Measurements from ENCODE around the gene CERCAM.
A peak's percentile ranks its signal among the peaks of the same experiment; 100 is the strongest.
"Not testable (repeated sequence)": the region's sequence is repeated elsewhere in the genome, so short reads cannot be mapped to it uniquely, and the experiment has no call there.

Gene CERCAM

DNA sequence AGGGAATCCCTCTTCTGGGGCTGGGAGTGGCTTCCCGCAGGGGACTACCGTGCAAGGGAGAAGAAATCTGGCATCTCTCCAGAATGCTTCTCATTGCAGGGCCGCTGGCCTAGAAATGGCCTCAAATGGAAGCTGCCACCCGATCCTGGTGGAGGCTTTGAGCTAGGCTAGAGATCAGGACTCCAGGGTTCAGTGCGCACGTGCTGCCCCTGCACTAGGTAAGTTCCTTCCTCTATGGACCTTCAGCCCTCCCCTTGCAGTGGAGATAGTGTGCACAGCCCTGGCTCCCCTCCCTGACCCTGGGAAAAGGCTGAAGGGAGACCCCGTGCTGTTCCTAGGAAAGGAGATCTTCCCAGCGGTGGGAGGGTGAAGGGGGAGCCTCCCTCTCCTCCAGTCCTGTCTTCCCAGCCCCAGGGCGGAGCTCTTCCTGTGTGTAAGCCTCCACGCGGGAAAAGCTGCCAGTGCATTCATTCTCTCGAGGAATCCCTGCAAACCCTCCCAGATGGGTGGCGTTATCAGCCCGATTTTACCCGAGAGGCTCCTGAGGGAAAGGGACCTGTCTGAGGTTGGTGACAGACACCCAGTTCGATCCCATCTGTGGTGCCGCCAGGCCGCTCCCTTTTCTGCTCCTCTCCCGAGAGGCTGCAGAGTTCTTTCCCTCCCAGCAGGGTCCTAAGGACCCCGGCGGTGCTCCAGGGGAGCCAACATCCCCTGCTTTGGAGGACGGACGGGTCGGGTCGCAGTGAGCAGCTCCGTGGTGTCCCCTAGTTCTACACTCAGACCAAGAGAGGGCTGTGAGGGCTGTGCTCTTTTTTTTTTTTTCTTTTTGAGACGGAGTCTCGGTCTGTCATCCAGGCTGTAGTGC, 1.4 kb upstream of the CERCAM start:
- no peak for DNase-seq

- DNase-seq, result peak; percentile 86
Measured at GRCh38 chr9:128420060-128420650, 502 bp upstream of the CERCAM start.

GRCh38 chr9:128421482-128421996, 882 bp downstream of the CERCAM start:
- peak; percentile 64 for DNase-seq

GRCh38 chr9:128422022-128422782, 1.5 kb downstream of the CERCAM start:
- not testable (repeated sequence) for DNase-seq

- DNase-seq, result no peak
Measured at GRCh38 chr9:128422783-128423150, 2.1 kb downstream of the CERCAM start.

DNA sequence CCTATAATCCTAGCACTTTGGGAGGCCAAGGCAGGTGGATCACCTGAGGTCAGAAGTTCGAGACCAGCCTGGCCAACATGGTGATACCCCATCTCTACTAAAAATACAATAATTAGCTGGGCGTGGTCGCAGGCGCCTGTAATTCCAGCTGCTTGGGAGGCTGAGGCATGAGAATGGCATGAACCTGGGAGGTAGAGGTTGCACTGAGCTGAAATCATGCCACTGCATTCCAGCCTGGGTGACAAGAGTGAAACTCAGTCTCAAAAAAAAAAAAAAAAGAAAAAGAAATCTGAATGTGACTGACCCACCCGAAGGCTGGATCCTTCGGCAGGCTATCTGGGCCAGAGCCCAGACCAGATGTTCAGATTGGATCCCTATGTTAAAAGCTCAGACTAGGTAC, 2.7 kb downstream of the CERCAM start:
- not testable (repeated sequence) for DNase-seq

- DNase-seq, result no peak
Measured at GRCh38 chr9:128424268-128424780, 3.7 kb downstream of the CERCAM start.

DNA sequence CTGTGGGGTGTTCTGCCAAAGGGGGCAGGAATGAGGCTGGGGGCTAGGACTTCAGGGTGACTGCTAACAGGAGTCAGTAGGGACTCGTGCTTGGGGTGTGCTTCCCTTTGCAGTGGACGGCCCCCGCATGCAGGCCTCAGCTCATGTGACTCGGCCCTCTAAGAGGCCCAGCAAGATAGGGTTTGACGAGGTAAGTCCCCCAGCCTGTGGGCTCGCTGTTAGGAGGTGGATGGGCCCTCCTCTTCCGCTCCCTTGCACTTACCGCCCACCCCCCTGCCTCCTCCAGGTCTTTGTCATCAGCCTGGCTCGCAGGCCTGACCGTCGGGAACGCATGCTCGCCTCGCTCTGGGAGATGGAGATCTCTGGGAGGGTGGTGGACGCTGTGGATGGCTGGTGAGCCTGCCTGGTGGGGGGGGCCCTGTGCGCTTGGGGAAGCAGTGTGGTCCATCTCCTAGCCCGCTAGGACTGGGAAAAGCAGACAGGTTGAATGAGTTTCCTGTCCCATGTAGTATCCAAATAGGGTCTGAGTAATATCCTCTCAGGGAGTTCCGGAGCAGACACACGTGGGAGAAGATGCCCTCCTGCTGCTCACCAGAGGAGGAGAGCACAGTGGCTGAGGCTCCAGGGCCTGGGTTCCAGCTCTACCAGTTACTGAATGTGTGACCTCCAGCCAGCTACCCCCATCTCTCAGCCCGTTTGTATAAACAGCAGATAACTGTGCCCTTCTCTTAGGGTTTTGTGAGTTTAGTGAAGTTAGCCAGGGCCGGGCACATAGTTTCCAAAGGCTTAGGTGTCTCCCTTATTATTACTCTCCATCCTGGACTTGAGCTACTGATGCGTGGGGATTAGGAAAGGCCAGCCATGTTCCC, 8.2 kb downstream of the CERCAM start:
- DNase-seq, result no peak

DNA sequence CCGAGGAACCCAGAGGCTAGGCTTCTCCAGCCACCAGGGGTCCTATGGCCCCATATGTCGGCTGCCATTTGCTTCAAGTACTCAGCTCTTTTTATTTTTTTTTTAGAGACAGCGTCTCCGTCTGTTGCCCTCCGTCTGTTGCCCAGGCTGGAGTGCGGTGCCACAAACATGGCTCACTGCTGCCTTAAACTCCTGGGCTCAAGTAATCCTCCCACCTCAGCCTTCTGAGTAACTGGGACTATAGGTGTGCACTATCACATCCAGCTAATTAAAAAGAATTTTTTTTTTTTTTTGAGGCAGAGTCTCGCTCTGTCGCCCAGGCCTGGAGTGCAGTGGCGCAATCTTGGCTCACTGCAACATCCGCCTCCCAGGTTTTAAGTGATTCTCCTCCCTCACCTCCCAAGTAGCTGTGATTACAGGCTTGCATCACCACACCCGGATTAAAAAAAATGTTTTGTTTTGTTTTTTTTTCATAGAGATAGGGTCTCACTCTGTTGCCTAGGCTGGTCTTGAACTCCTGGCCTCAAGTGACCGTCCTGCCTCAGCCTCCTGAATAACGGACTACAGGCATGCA, 8.9 kb downstream of the CERCAM start:
- no peak for DNase-seq

GRCh38 chr9:128431207-128431606, 10.6 kb downstream of the CERCAM start:
- DNase-seq, result no peak

DNA sequence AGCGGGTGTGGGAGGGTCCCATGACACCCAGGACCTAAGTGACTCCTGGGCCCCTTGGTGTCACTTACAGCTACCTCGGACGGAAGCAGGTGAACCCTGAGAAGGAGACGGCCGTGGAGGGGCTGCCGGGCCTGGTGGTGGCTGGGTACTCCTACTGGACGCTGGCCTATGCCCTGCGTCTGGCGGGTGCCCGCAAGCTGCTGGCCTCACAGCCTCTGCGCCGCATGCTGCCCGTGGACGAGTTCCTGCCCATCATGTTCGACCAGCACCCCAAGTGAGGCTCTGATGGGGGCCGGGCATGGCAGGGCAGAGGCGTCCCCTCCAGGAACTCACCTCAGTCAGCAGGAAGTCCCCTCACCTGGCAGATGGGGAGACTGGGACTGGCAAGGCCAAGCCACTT, 13.7 kb downstream of the CERCAM start:
- no peak for DNase-seq

GRCh38 chr9:128435611-128436010, 15.0 kb downstream of the CERCAM start:
- DNase-seq, result no peak

DNA sequence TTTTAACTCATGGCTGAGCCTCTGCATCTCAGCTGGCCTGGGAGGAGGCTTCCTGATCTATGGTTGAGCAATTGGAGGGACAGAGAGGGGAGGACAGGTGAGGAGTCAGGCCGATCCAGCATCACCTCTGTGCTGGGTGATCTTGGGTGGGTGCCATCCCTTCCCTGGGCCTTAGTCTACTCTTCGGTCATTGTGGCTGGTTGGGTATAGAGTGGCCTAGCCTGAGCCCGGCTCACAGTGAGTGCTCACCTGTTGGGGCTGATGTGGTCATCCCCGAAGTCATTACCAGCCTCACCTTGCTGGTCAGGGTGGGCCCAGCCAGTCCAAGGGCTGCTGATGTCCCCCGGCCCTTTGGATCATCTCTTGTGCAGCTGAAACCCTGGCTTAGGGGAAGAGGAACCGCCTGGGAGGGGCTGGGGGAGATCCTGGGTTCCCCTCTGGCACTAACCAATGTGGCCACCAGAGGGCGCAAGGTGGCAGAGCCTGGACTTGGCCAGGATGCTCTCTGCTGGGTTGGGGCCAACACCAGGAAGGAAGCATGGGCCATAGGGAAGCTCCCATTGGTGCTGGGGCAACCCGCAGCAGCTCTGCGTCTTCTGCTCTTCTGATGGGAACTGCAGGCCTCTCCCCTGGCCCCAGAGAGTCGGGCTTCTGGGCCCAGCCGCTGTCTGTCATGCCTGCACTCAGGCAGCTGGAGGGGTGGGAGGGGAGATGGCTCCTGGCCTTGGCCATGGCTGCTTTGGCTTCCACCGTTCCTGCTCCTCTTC, 17.9 kb downstream of the CERCAM start:
- peak; percentile 83 for DNase-seq

DNA sequence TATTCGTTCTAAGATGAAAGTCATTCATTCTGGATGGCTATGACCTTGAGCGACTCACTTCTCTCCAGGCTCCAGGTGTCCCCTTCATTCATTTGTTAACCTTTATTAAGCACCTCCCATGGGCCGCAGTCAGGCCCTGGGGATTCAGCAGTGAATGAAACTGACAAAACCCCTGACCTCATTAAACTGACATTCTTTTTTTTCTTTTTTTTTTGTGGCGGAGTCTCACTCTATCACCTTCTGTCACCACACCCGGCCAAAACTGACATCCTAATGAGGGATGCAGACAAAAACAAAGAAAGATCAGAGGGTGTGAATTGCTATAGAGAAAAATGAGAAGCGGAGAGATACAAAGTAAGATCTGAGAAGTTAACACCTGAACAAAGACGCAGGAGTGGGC, 18.6 kb downstream of the CERCAM start:
- DNase-seq, result no peak

- DNase-seq, result no peak
Measured at GRCh38 chr9:128442150-128442549, 21.5 kb downstream of the CERCAM start.

DNA sequence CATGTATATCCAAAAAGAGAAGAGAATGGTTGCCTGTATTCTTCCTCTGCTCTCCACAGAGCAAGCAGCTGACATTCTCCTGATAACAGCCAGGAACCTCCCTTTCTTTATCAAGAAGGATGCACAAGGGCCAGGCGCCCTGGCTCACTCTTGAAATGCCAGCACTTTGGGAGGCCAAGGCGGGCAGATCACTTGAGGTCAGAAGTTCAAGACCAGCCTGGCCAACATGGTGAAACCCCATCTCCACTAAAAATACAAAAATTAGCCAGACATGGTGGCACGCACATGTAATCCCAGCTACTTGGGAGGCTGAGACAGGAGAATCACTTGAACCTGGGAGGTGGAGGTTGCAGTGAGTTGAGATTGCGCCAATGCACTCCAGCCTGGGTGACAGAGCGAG, 25.8 kb downstream of the CERCAM start:
- DNase-seq, result not testable (repeated sequence)

DNA sequence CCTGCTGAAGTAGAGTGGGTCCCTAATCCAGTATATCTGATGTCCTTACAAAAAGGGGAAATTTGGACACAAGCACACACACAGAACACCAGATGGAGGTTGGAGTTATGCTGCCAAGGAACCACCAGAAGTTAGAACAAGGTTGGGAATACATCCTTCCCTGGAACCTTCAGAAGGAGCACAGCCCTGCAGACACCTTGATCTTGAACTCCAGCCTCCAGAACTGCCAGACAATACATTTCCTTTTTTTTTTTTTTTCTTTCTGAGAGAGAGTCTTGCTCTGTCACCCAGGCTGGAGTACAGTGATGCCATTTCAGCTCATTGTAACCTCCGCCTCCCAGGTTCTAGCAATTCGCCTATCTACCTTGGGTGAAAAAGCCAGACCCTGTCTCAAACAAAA, 28.1 kb downstream of the CERCAM start:
- no peak for DNase-seq

DNA sequence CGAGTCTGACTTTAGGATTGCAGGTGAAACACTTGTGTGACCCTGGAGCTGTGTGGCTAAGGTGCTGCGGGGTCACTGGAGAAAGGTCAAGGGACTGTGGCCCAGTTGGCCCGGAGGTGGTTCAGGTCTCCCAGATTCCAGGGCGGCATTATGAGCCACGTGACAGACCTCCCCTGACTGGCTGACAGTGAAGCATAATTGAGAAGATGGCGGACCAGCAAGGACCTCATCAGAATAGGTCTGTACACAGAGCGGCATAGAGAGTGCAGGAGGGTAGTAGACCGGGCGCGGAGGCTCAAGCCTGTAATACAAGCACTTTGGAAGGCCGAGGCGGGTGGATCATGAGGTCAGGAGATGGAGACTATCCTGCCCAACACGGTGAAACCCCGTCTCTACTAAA, 34.3 kb downstream of the CERCAM start:
- DNase-seq, result no peak

- peak; percentile 99 for DNase-seq
Measured at GRCh38 chr9:128455849-128456612, 35.4 kb downstream of the CERCAM start, which contains the start of gene ODF2. Gene ODF2, plus strand, starts transcription at chr9:128456006. Its CDS starts 86 bp downstream, at chr9:128456092.

- peak; percentile 82 for DNase-seq
Measured at GRCh38 chr9:128456613-128457061, 36.0 kb downstream of the CERCAM start.

Measured in left hindlimb (tissue), 1 donor.